Calu3 (cell line): ENCODE data around the gene VOPP1. TPM values are rescaled to one million over a fixed set of nuclear protein-coding genes. Genes with fewer than 3 reads are reported as not detected.

Experiments
- BruUV-seq: library from RNA; stranded (reverse); fragments of 400-500 nt; replicated peaks from 2 replicates; lab custom pipeline; 2021; lab: Mats Ljungman, UMichigan
- CTCF ChIA-PET: fragments of 300-600 bp; sonication (Branson Sonifier 250); formaldehyde crosslinking; loops from one replicate; lab custom pipeline; 2022; ENCODE audit warnings: antibody characterized with exemption; lab: Charles Lee
- DNase-seq: peaks from one replicate; pipeline ENCODE4 v3.0.0; 2022
- H3K27ac Mint-ChIP-seq: one replicate; pipeline ENCODE4 v1.8.0; 2022; ENCODE audit warnings: mixed read lengths; ENCODE audit not compliant: unreplicated experiment
- H3K27me3 Mint-ChIP-seq: one replicate; pipeline ENCODE4 v1.8.0; 2022; ENCODE audit warnings: mixed read lengths; ENCODE audit not compliant: unreplicated experiment
- H3K36me3 Mint-ChIP-seq: one replicate; pipeline ENCODE4 v1.8.0; 2022; ENCODE audit warnings: mild to moderate bottlenecking, moderate library complexity, mixed read lengths; ENCODE audit not compliant: insufficient read depth, unreplicated experiment
- H3K4me1 Mint-ChIP-seq: one replicate; pipeline ENCODE4 v1.8.0; 2022; ENCODE audit warnings: mild to moderate bottlenecking, low read depth, mixed read lengths; ENCODE audit not compliant: unreplicated experiment
- H3K4me3 Mint-ChIP-seq: one replicate; pipeline ENCODE4 v1.8.0; 2022; ENCODE audit warnings: mild to moderate bottlenecking, low read depth, moderate library complexity, mixed read lengths; ENCODE audit not compliant: unreplicated experiment
- H3K9me3 Mint-ChIP-seq: one replicate; pipeline ENCODE4 v1.8.0; 2022; ENCODE audit warnings: low read depth, mixed read lengths; ENCODE audit not compliant: unreplicated experiment
- intact Hi-C: fragments of 100-400 bp; cut with micrococcal nuclease; formaldehyde crosslinking; loops from one replicate; pipeline ENCODE4 v1.10.0; 2022; ENCODE audit not compliant: unreplicated experiment
- total RNA-seq: library from RNA; stranded (reverse); gene quantifications from 2 replicates; pipeline ENCODE4 v1.2.3, GENCODE V29; 2022
- TF ChIP-seq, protein P1 (sequence below): fragments of 200-600 bp; IDR thresholded peaks from one replicate; pipeline ENCODE4 v1.8.0; 2022; ENCODE audit warnings: antibody characterized with exemption; ENCODE audit not compliant: unreplicated experiment

Gene VOPP1
- total RNA-seq, 1 experiment from 2014 or later: 128 TPM

DNA sequence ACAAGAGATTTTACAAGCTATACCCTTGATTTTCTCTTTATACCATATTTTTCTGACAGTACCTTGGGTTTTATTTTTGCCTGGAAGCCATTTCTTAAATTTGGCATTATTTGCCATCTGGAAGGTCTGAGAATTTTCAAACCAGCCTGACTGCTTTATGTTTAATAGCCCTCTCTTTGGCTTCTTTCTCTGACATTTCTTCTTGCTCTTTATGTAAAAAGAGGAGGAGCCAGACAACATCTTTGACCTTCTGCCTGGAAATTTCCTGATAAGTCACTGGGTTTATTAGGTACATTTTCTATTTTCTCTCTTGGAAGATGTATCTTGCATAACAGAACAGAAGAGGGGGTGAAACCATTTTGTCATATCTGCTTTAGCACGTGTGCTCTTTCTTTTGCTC, 127.5 kb downstream of the VOPP1 start:
- intact Hi-C loops: no loop called here
- Mint-ChIP-seq H3K27ac (no peak overlapping the region), H3K27me3 (no peaks in the 10 kb centered on the region), H3K4me1 (no peaks in the 10 kb centered on the region), H3K9me3 (no peaks in the 10 kb centered on the region), H3K36me3 (no peaks in the 10 kb centered on the region), H3K4me3 (no peak overlapping the region)
- TF ChIP-seq, protein P1, sequence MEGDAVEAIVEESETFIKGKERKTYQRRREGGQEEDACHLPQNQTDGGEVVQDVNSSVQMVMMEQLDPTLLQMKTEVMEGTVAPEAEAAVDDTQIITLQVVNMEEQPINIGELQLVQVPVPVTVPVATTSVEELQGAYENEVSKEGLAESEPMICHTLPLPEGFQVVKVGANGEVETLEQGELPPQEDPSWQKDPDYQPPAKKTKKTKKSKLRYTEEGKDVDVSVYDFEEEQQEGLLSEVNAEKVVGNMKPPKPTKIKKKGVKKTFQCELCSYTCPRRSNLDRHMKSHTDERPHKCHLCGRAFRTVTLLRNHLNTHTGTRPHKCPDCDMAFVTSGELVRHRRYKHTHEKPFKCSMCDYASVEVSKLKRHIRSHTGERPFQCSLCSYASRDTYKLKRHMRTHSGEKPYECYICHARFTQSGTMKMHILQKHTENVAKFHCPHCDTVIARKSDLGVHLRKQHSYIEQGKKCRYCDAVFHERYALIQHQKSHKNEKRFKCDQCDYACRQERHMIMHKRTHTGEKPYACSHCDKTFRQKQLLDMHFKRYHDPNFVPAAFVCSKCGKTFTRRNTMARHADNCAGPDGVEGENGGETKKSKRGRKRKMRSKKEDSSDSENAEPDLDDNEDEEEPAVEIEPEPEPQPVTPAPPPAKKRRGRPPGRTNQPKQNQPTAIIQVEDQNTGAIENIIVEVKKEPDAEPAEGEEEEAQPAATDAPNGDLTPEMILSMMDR: no peak
- no peak for DNase-seq
- no TSS peak for BruUV-seq
- CTCF ChIA-PET: interaction anchor here (0.6 kb wide), 1 partner anchor 18 kb away, joined by 3 read pairs; no protein-coding TSS in a partner anchor

DNA sequence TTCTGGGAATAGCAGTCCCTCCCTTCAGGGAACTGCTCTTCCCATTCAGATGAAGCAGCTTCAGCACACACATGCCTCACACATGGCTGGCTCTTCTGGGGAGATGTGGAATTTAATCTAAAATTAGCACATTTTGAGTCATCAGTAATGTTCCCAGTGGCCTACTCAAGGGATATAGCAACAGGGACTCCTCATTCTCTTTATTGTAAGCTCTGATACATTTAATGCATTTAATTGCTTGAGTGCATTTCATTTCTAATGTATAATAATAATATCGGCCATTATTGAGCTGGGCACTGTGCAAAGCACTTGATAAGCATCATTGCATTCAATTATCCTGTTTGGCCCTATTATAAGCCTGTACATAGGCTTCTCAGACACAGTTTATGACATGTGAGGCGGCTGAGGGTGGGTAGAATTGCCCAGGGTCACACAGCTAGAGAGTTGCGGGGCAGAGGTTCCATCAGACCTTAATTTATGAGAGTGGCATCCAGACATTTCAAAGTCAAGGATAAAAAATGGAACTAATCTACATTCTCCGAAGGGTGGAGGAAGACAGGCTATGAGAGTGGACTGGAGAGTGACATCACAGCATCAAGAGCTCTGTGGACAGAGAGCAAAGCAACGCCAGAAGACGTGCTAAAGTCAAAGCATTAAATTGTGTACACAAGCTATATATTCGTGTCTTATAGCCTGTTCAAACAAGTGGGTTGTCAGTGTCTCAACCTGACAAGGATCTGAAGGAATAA, 130.4 kb downstream of the VOPP1 start:
- Mint-ChIP-seq H3K27ac (no peak overlapping the region), H3K27me3 (no peaks in the 10 kb centered on the region), H3K9me3 (no peaks in the 10 kb centered on the region), H3K36me3 (no peaks in the 10 kb centered on the region), H3K4me3 (no peak overlapping the region), H3K4me1 (no peaks in the 10 kb centered on the region)
- intact Hi-C loops: no loop called here
- TF ChIP-seq, protein P1: no peak
- no TSS peak for BruUV-seq
- DNase-seq: no peak
- CTCF ChIA-PET: no interaction called here

DNA sequence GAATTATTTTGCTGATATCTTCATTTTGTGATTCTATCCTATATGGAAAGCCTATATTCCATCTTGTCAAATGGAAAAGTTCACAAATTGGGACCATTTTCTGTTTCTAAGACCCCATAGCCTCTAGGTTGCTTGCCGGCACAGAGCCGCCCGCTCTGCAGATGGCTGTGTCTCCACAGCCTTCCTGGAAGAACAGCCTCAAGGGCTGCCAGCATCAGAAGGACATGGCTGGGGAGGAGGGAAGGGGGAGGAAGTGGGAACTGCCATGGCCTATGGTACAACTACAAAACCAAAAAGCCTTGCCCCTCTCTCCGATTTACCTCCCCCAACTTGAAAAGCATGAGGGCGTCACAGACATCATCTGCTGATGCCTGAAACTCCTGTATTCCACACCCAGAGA, 131.3 kb downstream of the VOPP1 start:
- CTCF ChIA-PET: no interaction called here
- H3K4me3 Mint-ChIP-seq: no peak overlapping the region
- no peaks in the 10 kb centered on the region for H3K27me3 Mint-ChIP-seq
- H3K9me3 Mint-ChIP-seq: no peaks in the 10 kb centered on the region
- DNase-seq: no peak
- no TSS peak for BruUV-seq
- no peaks in the 10 kb centered on the region for H3K36me3 Mint-ChIP-seq
- H3K27ac Mint-ChIP-seq: no peak overlapping the region
- no peaks in the 10 kb centered on the region for H3K4me1 Mint-ChIP-seq
- TF ChIP-seq, protein P1: no peak
- intact Hi-C loops: no loop called here

DNA sequence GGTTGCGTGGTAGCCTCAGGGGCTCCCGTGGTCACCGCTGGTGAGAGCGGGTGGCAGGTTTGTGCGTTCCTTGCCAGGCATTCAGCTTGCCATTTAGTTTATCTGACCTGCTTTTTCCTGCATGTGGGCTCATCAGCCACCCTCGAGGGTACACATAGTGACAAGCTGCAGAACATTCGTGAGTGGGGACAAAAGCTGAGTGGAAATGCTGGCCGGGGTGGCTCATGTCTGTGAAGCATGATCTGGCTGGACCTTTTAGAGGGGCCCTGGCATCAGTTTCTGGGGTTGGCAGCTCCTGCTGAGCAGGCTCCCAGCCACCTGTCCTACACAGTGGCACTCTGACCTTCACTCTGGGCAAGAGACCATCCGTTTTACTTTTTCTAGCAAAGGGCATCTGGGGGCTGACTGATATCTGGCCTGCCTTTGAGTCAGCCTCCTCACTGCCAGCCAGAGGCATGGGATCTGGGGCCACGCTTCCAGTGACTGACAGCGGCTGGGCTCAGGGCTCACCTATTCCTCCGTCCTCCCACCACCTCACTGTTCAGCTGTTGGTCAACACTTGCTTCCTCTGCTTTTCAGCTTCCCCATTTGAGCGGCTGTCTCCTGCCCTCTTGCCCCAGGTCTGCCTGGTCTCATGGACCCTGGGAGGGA, 132.1 kb downstream of the VOPP1 start:
- CTCF ChIA-PET: interaction anchor here (1.6 kb wide), 1 partner anchor 158 kb away, joined by 5 read pairs; no protein-coding TSS in a partner anchor
- intact Hi-C loops: no loop called here
- no TSS peak for BruUV-seq
- Mint-ChIP-seq H3K4me3 (no peak overlapping the region), H3K36me3 (no peaks in the 10 kb centered on the region), H3K27ac (no peak overlapping the region), H3K9me3 (no peaks in the 10 kb centered on the region), H3K4me1 (no peaks in the 10 kb centered on the region), H3K27me3 (no peaks in the 10 kb centered on the region)
- DNase-seq: no peak
- TF ChIP-seq, protein P1: no peak
